Right renal pelvis (tissue), 4 donors: ENCODE data around the gene CARM1. TPM values are rescaled to one million over a fixed set of nuclear protein-coding genes. Genes with fewer than 3 reads are reported as not detected.
A peak's percentile ranks its signal among the peaks of the same experiment; 100 is the strongest.
"Not testable (repeated sequence)": the region's sequence is repeated elsewhere in the genome, so short reads cannot be mapped to it uniquely, and the experiment has no call there.

ENCODE experiments used
- DNase-seq, 4 donors: peaks; one replicate each; pipeline ENCODE4 v3.0.0-alpha.2; 2013; ENCODE audit warnings: low read depth in 4 of 4, low spot score in 3 of 4, missing footprints in 1 of 4
- polyA plus RNA-seq, 4 donors: library from polyadenylated mRNA; unstranded; fragments of 120-200 nt; gene quantifications; one replicate each; pipeline ENCODE4 v1.2.1, GENCODE V29; 2013; ENCODE audit not compliant: insufficient read length in 4 of 4

Gene CARM1
- polyA plus RNA-seq, 4 donors, result 42.5 to 58.2 (median 45.3) TPM

DNA sequence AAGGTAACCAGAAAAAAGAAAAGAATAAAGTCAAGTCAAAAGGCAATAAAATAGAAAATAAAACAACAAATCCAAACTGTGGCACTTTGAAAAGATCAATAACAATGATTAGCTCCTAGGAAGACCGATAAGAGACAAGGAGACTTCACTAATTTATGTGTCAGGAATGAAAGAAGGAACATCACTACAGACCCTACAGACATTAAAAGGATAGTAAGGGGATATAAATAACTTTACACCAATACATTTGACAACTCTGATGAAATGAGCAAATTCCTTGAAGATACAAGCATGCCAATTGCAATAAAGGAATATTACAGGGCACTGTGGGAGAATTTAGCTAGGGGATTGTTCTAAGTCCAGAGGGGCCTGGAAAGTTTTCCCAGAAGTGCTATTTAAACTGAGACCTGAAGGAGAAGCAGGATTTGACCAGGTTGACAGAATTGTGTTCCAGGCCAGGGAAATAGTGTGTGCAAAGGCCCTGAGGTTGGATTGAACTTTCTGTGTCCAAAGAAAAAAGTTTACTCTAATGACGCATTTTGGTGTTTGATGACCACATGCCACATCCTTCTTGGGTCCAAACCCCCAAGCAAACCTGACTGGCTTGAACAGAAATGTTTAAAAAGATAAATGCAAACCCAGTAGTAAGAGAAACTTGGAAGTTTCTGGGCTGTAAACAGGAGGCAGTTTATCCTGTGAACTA is 24.7 kb upstream of the CARM1 start:
- DNase-seq, result no peak

DNA sequence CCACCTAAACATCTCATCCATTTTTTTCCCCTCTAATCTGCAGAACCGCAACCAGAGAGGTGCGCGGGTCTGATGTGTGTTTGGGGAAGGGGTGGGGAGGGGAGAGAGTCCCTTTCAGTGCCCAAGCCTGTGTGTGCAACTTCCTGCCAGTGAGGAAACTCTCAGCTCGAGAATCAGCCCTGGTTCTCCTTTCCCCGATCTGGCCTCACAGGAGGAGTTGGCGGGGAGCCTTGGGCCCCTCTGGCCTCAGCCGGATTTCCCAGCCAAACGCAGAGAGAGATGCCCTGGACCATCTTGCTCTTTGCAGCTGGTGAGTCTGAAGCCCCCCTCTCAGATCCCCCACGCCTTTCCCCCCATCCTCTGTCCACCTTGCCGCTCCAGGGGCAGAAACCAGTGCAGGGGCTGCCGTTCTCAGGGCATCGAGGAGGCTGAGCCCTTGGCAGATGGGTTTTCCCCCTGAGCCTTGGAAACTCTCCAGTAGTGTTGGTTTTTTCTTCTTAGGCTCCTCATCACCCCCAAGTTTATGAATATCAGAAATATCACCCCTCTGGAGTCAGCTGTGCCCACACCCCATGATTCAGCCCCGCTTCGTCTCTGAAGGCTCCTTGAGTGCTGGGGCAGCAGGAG is 23.0 kb upstream of the CARM1 start, which contains the start of gene C19orf38:
C19orf38 (plus strand) TSS at position 186 of the 627 bp plus-strand sequence; CDS start at position 280, 94 bp downstream.
- no peak for DNase-seq

DNA sequence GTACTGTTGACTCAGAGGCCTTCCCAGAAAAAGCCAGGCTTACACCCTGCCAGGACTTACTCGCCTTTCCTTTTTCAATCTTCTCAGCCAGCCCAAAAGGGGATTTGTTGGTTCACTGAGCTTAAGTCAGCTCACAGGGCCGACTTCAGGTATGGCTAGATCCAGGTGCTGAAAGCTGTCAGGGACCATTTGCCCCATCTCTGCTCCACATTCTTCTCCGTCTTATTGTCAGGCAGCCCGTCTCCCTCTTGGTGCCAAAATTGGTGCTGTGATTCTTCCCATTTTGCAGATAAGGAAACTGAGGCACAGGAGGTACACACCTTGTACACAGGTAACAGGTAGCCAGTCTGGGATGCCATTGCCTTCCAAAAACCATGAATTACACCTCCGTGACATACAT is 20.7 kb upstream of the CARM1 start:
- DNase-seq, result no peak

DNA sequence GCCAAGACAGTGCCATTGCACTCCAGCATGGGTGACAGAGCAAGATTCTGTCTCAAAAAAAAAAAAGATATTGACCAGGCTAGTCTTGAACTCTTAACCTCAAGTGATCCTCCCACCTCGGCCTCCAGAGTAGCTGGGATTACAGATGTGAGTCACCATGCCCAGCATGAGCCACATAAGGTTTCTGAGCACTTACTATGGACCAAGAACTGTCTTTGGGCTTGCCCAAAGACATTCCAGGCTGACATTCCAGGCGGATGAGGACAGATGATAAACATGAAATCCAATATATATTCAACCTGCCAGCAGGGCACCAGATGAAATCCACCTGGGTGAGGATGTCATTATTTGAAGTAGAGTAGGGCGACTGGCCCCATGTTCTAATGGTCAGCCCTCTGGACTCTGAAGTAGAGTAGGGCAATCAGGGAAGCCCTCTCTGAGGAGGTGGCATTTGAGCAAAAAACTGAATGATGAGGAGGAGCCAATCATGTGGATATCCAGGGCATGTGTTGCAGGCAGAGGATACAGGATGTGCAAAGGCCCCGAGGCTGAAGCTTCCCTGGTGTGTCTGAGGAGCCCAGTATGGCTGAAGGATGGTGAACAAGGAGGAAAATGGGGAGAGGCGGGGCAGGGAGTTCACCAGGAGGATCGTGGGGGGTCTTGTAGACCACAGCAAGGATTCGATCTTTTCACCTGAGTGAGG is 19.1 kb upstream of the CARM1 start:
- no peak for DNase-seq

DNA sequence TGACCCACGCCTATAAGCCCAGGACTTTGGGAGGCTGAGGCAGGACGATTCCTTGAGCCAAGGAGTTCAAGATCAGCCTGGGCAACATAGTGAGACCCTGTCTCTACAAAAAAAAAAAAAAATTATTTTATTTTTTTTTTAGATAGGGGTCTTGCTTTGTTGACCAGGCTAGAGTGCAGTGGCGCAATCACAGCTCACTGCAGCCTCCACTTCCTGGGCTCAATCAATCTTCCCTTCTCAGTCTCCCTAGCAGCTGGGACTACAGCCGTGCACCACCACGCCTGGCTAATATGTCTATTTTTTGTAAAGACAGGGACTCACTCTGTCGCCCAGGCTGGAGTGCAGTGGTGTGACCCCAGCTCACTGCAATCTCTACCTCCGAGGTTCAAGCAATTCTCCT is 18.4 kb upstream of the CARM1 start:
- DNase-seq, result no peak

DNA sequence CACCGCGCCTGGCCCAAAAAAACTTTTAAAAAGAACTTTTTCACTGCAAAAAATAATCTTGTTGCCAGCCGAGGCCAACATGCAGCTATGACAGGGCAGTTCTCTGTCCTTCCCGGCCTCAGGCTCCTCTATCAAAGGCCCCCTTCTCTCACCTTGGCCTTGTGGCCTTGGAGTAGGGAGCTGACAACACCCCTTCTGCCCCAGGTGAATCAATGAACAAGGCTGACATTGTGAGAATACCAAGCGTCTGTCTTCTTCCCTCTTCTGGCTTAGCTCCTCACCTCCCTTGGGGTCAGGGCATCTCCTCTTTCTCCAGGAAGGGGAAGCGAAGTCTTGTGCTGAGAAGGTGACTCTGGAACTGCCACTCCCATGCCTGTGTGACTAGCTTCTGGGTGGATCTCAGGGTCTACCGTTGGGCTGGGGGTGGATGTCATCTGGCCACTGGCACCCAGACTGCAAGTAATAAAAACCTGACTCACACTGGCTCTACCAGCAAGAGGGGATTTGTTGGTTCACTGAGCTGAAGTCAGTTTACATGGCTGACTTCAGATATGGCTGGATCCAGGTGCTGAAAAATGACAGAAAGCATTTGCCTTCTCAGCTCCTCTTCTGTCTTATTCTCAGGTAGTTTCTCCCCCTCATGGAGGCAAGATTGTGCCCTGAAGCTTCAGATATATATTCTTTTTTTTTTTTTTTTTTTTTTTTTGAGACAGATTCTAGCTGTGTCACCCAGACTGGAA is 16.8 kb upstream of the CARM1 start:
- DNase-seq, result no peak

DNA sequence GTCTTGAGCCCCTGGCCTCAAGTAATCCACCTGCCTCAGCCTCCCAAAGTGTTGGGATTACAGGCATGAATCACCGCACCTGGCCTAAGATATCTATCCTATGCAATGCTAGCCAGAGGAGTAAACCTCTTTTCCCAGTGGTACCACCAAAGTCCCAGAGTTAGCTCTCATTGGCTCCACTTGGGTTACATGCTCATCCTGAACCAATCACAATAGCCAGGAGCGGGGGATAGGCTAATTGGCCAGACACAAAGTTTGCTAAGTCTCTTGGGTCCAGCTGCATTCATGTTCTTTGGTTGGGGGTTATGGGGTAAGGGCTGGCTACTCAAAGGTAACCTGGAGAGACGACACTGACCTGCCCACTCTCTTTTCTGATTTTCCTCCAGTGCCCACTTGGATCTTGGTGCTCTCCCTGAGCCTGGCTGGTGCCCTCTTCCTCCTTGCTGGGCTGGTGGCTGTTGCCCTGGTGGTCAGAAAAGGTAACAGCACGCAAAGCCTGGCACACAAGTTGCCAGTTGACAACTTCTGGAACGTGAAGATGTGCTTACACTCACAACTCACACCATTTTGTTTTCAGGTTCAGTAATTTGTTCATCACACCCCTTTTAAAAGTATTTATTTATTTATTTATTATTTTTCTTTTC is 15.4 kb upstream of the CARM1 start:
- DNase-seq, result no peak

DNA sequence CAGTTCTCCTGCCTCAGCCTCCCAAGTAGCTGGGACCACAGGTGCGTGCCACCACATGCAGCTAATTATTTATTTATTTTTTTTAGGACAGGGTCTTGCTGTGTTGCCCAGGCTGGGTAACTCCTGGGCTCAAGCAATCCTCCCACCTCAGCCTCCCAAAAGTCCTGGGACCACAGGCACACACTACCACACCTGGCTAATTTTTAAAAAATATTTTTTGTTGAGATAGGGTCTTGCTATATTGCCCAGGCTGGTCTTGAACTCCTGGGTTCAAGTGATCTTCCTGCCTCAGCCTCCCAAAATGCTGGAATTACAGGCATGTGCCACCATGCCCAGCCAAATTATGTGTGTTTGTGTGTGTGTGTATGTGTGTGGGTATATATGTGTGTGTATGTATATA is 14.5 kb upstream of the CARM1 start:
- DNase-seq, result not testable (repeated sequence)

DNA sequence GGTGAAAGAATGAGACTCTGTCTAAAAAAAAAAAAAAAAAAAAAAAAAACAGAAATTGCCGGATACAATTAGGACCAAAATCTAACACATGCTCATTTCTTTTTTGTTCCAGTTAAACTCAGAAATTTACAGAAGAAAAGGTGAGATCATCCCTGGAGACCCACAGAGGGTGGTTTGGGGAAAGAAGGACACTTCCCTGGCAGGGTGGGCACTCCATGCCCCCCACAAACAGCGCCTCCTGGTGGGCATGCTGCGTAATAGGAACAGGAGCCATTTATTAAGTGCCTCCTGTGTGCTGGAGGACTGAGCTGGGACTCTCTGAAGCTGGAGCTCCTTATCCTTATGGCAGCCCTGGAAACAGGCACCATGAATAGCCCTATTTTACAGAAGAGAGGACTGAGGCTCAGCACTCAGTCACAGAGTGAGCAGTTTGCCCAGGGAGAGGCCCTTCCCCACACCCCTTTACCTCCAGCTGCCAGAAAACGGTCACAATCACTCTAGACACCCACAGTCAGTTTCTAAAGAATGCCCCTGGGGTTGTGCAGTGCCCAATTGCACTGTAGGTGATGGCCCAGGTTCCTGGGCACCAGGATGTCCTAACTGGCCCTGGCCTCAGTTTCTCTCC is 13.0 kb upstream of the CARM1 start:
- no peak for DNase-seq

DNA sequence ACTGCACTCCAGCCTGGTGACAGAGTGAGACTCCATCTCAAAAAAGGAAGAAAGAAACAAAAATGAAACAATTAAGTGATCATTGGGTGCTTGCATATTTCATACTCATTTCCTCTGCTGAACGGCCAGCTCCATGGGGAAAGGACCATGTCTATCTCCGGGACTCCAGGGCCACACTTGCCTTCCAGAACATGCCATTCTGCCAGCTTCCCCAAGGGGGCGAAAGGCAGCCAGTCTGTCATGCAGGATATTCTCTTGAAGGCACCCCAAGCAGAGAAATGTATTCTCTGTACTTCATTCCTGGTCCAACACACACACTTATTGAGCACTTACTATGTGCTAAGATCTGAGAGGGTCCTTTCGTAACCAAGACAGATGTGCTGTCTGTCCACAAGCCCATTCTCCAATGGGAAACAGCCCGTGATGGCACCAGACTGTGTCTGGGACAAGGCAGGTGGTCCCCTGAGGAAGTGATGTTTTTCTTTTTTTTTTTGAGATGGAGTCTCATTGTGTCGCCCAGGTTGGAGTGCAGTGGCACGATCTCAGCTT is 10.2 kb upstream of the CARM1 start:
- DNase-seq, result no peak

DNA sequence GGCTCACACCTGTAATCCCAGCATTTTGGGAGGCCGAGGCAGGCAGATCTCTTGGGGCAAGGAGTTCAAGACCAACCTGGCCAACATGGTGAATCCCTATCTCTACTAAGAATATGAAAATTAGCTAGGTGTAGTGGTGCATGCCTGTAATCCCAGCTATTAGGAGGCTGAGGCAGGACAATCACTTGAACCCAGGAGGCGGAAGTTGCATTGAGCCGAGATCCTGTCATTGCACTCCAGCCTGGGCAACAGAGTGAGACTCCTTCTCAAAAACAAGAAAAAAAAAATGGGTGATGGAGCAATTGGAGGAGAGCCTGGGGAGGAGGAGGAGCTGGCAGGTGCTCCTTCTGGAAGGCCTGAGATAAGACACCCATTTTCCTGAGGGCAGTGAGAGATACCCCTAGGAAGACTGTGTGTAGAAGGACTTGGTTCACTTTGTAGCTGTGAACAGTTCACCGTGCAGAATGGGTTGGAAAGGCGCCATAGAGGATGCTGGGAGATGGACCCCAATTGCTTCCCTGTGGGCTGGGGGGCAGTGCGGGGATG is 8.7 kb upstream of the CARM1 start:
- DNase-seq, result no peak

DNA sequence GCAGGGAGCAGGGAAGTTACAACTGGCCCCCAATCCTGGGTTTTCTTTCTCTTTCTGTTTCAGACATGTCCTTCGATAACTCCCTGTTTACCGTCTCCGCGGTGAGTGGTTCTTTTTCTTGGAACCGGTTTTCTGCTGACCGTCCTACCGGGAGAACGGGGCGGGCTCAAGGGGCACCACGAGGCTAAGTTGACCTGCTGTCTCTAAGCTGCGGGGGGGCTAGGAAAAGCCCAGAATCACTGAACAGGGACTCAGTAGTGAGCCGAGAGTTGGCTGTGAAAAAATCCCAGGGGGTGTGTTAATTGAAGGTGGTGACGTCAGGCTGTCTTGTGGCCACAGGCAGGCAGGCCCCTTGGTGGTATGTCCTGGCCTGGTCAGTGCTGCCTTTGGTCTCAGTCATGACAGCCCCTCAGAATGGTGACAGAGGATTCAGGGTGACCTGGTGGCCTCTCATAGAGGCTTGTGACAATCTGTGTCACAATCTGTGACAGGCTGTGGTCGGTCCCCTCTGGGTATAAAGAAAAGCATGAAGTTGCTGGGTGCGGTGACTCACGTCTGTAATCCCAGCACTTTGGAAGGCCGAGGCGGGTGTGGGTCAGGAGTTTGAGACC is 8.1 kb upstream of the CARM1 start:
- DNase-seq, result no peak

DNA sequence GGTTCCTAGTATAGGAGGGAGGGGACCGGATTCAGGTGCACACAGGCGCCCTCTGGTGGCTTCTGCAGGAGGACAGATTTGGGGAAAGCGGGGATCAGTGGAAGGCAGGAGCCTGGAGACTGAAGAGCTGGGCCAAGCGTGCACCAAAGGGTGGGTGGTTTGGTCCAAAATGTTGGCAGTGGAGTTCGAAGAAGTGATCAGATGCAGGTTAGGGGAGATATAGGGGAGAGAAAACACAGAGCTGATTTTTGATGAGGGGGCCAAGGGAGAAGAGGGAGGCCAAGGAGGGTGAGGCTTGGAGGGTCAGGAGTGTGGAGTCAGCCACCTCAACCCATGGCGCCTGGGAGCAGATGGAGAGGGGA is 6.8 kb upstream of the CARM1 start:
- DNase-seq, result peak in 3 of 4 donors; percentile 61 to 75 (median 65)

DNA sequence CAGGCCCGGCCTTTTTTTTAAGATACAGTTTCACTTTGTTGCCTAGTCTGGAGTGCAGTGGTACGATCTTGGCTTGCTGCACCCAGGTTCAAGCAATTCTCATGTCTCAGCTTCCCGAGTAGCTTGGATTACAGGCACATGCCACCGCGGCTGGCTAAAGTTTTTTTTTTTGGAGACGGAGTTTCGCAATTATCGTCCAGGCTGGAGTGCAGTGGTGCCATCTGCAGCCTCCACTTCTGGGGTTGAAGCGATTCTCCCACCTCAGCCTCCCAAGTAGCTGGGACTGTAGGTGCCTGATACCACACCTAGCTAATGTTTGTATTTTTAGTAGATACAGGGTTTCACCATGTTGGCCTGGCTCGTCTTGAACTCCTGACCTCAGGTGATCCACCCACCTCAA is 4.9 kb upstream of the CARM1 start:
- no peak for DNase-seq

DNA sequence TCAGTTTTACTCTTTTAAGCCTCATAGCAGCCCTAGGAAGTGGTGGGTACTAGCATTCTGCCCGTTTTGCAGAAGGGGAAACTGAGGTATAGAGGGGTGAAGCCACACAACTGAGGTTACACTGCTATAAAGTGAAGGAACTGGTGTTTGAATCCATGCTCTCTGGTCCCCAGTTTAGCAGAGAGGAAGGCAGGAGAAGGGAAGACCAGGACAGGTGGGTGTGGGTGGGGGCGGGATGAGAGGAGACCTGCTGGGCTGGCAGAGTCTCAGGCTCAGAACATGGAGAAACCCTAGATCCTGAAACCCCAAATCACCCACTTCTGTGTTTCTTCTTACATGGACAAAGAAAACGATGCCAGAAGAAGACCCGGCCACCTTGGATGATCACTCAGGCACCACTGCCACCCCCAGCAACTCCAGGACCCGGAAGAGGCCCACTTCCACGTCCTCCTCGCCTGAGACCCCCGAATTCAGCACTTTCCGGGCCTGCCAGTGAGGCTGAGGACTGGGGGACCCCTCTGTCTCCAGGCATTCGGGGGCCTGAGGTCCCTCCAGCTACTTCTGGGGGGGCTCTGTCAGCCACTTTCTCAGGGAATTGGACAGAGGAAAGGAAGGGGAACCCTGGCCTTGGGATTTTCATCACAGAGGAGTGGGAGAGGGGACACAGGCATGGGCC is 2.3 kb upstream of the CARM1 start:
- no peak for DNase-seq

DNA sequence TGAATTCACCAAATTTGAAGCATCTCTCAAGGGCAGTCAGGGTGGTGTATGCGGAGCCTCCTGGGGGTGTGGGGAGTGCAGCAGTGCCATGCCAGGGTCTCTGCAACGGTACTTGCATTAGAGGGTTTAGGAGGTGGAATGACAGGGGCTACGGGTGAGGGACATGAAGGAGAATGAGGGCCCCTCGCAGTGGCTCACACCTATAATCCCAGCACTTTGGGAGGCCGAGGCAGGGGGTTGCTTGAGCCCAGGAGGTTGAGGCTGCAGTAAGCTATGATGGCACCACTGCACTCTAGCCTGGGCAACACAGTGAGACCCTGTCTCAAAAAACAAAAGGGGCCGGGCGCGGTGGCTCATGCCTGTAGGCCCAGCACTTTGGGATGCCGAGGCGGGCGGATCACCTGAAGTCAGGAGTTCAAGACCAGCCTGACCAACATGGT is 1.5 kb upstream of the CARM1 start:
- not testable (repeated sequence) for DNase-seq

DNA sequence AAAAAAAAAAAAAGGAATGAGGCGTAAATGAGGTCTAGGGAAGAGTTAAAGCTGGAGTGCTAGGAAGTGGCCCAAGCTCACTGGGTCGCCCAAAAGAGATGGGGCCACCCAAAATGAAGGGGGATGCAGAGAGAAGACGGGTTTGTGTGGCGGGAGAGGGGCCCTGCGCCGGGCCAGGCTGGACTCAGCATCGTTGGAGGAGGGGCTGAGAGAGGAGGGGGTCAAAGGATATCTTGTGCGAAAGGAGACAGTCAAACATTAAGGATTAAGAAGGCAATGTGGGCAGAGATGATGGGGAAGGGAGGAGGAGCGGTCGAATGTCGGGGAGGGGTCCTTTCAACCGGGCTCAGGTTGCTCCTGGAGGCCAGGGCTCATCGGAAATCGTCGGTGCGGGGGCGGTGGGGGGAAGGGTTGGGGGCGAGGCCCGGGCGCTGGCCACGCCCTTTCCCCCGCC is 825 bp upstream of the CARM1 start:
- DNase-seq, result peak in 1 of 4 donors; percentile 72

DNA sequence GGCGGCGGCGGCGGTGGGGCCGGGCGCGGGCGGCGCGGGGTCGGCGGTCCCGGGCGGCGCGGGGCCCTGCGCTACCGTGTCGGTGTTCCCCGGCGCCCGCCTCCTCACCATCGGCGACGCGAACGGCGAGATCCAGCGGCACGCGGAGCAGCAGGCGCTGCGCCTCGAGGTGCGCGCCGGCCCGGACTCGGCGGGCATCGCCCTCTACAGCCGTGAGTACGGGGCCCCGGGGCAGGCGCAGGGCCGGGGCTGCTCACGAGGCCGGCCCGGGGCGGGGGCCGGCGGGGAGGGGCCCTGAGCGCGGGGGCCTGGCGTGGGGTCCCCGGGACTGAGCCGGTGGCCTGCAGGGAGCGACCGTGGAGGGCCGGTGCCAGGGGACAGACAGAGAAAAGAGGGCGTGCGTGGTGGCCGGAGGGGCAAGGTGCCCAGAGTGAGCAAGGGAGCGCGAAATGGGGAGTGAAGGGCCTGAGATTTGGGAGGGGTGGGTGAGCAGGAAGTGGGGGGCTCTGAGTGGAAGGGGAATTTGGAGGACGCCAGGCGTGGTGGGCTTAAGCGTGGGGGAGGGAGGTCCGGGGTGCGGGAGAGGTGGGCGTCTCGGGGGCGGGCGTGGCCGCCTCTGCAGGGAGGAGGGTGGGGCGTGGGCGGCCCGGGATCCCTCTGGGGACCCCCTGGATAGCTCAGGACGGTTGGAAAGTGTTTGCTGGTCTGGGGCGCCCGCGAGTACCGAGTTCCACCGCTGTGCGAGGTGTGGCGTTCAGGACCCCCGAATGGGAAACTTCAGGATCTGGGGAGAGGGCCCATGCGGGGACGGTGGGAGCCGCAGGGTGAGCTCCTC is 575 bp downstream of the CARM1 start:
- DNase-seq, result no peak
